Tibial artery (tissue), 4 donors: ENCODE results near the gene IL6.
"Not testable (repeated sequence)": the region's sequence is repeated elsewhere in the genome, so short reads cannot be mapped to it uniquely, and the experiment has no call there.

ENCODE experiments used
- DNase-seq, 2 donors: peaks; one replicate each; pipeline ENCODE4 v3.0.0-alpha.2; 2019
- H3K27ac ChIP-seq, 2 donors: fragments of 200-600 bp; sonication (generic) in 1 of 2; 1 replicate in 1 of 2; 2 replicates in 1 of 2; pipeline ENCODE4 v1.5.1; 2018 to 2019; ENCODE audit warnings: mild to moderate bottlenecking in 1 of 2
- H3K27me3 ChIP-seq, 2 donors: fragments of 200-600 bp; sonication (generic) in 1 of 2; one replicate each; pipeline versions ENCODE4 v1.5.1 to v1.6.0; 2016 to 2019
- H3K36me3 ChIP-seq, 3 donors: fragments of 200-600 bp; sonication (generic) in 2 of 3; one replicate each; pipeline ENCODE4 v1.5.1; 2016 to 2019; ENCODE audit warnings: mild to moderate bottlenecking in 2 of 3
- H3K4me1 ChIP-seq, 4 donors: fragments of 200-600 bp; sonication (generic) in 2 of 4; 1 replicate in 3 of 4; 2 replicates in 1 of 4; pipeline ENCODE4 v1.5.1; 2016 to 2019
- H3K4me3 ChIP-seq, 2 donors: fragments of 200-600 bp; sonication (generic) in 1 of 2; 1 replicate in 1 of 2; 2 replicates in 1 of 2; pipeline ENCODE4 v1.5.1; 2018 to 2019; ENCODE audit warnings: mild to moderate bottlenecking in 2 of 2
- H3K9me3 ChIP-seq, 3 donors: fragments of 200-600 bp; sonication (generic) in 1 of 3; one replicate each; pipeline ENCODE4 v1.5.1; 2016 to 2019
- CTCF ChIP-seq, 2 experiments: fragments of 200-600 bp in 1 of 2; fragments of 450-650 bp in 1 of 2; IDR thresholded peaks; one replicate each; pipeline ENCODE4 v1.5.1; 2017 to 2019; ENCODE audit warnings: antibody characterized with exemption in 2 of 2, mild to moderate bottlenecking in 1 of 2, moderate library complexity in 1 of 2
- intact Hi-C: fragments of 100-400 bp; cut with DNase I; formaldehyde crosslinking; loops from one replicate; pipeline ENCODE4 v1.15.0; 2023; ENCODE audit warnings: low total_unique reads

Gene IL6

GRCh38 chr7:22702516-22702915 lies 24.5 kb upstream of the IL6 start:
- Histone ChIP-seq H3K27me3 (no peaks in the 10 kb centered on the region), H3K27ac (no peak overlapping the region), H3K9me3 (no peaks in the 10 kb centered on the region), H3K4me1 (no peaks in the 10 kb centered on the region), H3K4me3 (no peak overlapping the region), H3K36me3 (no peaks in the 10 kb centered on the region)
- no peak for TF ChIP-seq CTCF (IDR thresholded peaks at IDR 0.05)
- intact Hi-C loops: no loop called here
- no peak for DNase-seq

- H3K4me1 ChIP-seq, DNase-seq, H3K4me3 ChIP-seq, H3K27me3 ChIP-seq, H3K9me3 ChIP-seq, intact Hi-C loops, H3K36me3 ChIP-seq, H3K27ac ChIP-seq: not testable (repeated sequence)
Observed at GRCh38 chr7:22703107-22703855, 23.7 kb upstream of the IL6 start.

GRCh38 chr7:22703978-22704610 lies 22.9 kb upstream of the IL6 start:
- DNase-seq, H3K4me1 ChIP-seq, H3K9me3 ChIP-seq, H3K27ac ChIP-seq, intact Hi-C loops, H3K27me3 ChIP-seq, H3K36me3 ChIP-seq, H3K4me3 ChIP-seq: not testable (repeated sequence)

- H3K4me1 ChIP-seq, intact Hi-C loops, H3K36me3 ChIP-seq, H3K9me3 ChIP-seq, DNase-seq, H3K27ac ChIP-seq, H3K27me3 ChIP-seq, H3K4me3 ChIP-seq: not testable (repeated sequence)
Observed at GRCh38 chr7:22704722-22705121, 22.3 kb upstream of the IL6 start.

- not testable (repeated sequence) for DNase-seq
Observed at GRCh38 chr7:22705874-22706273, 21.1 kb upstream of the IL6 start.

GRCh38 chr7:22707026-22707691 lies 19.8 kb upstream of the IL6 start:
- H3K36me3 ChIP-seq, H3K9me3 ChIP-seq, H3K4me1 ChIP-seq, H3K27ac ChIP-seq, H3K4me3 ChIP-seq, intact Hi-C loops, DNase-seq, H3K27me3 ChIP-seq: not testable (repeated sequence)

More at GRCh38 chr7:22705874-22706273, 21.1 kb upstream of the IL6 start:
- H3K4me1 ChIP-seq, H3K27me3 ChIP-seq, H3K4me3 ChIP-seq, H3K36me3 ChIP-seq, H3K9me3 ChIP-seq, intact Hi-C loops, H3K27ac ChIP-seq: not testable (repeated sequence)

- H3K4me3 ChIP-seq, H3K9me3 ChIP-seq, H3K36me3 ChIP-seq, intact Hi-C loops, H3K27ac ChIP-seq, H3K27me3 ChIP-seq, H3K4me1 ChIP-seq, DNase-seq: not testable (repeated sequence)
Observed at GRCh38 chr7:22708214-22708613, 18.8 kb upstream of the IL6 start.

GRCh38 chr7:22708677-22709061 lies 18.3 kb upstream of the IL6 start:
- H3K36me3 ChIP-seq, H3K9me3 ChIP-seq, H3K4me1 ChIP-seq, H3K27ac ChIP-seq, H3K27me3 ChIP-seq, DNase-seq, H3K4me3 ChIP-seq, intact Hi-C loops: not testable (repeated sequence)

GRCh38 chr7:22709062-22709829 lies 17.8 kb upstream of the IL6 start:
- H3K4me1 ChIP-seq, H3K4me3 ChIP-seq, H3K27me3 ChIP-seq, DNase-seq, H3K9me3 ChIP-seq, H3K36me3 ChIP-seq, intact Hi-C loops, H3K27ac ChIP-seq: not testable (repeated sequence)
